B cell (primary cell): ENCODE measurements around the gene ADARB2.

Source experiments
- CTCF ChIP-seq: fragments of 200-600 bp; IDR thresholded peaks from one replicate; pipeline ENCODE4 v1.8.0; 2022; ENCODE audit warnings: antibody characterized with exemption, mild to moderate bottlenecking
- EZH2 ChIP-seq: IDR thresholded peaks from 2 replicates; pipeline ENCODE4 v1.6.1; 2012; ENCODE audit warnings: borderline replicate concordance, low read depth, mild to moderate bottlenecking, moderate library complexity, low read length; ENCODE audit not compliant: insufficient read depth, poor library complexity, severe bottlenecking

DNA sequence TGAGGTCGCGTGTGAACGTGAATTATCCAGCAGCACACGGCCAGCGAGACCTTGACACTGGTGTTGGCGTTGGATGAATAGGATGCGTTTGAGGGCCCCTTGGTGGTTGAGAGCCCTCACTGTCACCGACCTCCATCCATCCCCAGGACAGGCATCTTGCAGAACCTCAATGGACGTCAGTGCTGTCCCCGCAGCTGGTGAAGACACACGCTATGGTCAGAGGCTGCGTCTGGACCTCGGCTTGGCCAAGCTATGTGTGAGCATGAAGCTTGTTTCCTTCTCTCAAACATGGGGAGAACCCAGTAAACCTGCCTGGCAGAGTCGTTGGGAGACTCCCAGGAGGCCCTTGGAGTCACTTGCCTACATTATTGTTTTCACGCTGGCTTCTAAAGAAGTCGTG lies 229.2 kb downstream of the ADARB2 start:
- TF ChIP-seq CTCF (no peak), EZH2 (no peak)
